Body of pancreas (tissue), 4 donors: Measurements from ENCODE around the gene WDR93.

Experiments used
- POLR2A ChIP-seq, 3 donors: fragments of 450-650 bp; IDR thresholded peaks; one replicate each; pipeline ENCODE4 v1.6.1; 2016; ENCODE audit warnings: antibody characterized with exemption in 3 of 3, mild to moderate bottlenecking in 2 of 3
- TF ChIP-seq, protein P1 (sequence below), 7 experiments: fragments of 450-650 bp in 4 of 7; fragments of 200-600 bp in 3 of 7; sonication (generic) in 3 of 7; IDR thresholded peaks; one replicate each; pipeline ENCODE4 v1.5.1; 2016 to 2019; ENCODE audit warnings: antibody characterized with exemption in 7 of 7

DNA sequence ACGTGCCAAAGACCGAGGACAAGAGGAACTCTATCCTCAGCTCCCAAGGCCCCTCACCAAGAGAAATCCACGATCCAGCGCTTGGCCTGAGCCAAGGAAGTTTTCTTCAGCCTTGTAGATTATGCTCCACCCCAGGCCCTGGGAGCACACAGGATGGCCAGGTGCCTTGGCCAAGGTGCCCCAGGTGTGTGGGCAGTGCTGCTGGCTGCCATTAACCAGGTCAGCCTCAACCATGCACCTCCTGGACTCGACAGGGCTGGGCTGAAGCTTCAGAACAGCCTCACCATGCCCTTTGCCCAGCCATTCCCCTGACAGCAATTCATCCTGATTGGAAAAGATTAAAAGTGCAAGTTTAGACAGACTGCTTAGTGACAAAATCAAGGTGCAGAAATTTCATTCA, 71.3 kb downstream of the WDR93 start:
- TF ChIP-seq, protein P1, sequence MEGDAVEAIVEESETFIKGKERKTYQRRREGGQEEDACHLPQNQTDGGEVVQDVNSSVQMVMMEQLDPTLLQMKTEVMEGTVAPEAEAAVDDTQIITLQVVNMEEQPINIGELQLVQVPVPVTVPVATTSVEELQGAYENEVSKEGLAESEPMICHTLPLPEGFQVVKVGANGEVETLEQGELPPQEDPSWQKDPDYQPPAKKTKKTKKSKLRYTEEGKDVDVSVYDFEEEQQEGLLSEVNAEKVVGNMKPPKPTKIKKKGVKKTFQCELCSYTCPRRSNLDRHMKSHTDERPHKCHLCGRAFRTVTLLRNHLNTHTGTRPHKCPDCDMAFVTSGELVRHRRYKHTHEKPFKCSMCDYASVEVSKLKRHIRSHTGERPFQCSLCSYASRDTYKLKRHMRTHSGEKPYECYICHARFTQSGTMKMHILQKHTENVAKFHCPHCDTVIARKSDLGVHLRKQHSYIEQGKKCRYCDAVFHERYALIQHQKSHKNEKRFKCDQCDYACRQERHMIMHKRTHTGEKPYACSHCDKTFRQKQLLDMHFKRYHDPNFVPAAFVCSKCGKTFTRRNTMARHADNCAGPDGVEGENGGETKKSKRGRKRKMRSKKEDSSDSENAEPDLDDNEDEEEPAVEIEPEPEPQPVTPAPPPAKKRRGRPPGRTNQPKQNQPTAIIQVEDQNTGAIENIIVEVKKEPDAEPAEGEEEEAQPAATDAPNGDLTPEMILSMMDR (IDR thresholded peaks at IDR 0.05), result no peak
- TF ChIP-seq POLR2A (IDR thresholded peaks at IDR 0.05), result no peak
